ENCODE results near the gene VPS37C.

The VPS37C gene

GRCh38 chr11:61133145-61133544 lies 28.1 kb downstream of the VPS37C start:
- no peak for DNase-seq (ENCODE audit: low spot score)

GRCh38 chr11:61132646-61133045 lies 28.6 kb downstream of the VPS37C start:
- no peak for DNase-seq (ENCODE audit: low spot score)

GRCh38 chr11:61131998-61132555 lies 29.1 kb downstream of the VPS37C start:
- no peak for DNase-seq (ENCODE audit: low spot score)

DNA sequence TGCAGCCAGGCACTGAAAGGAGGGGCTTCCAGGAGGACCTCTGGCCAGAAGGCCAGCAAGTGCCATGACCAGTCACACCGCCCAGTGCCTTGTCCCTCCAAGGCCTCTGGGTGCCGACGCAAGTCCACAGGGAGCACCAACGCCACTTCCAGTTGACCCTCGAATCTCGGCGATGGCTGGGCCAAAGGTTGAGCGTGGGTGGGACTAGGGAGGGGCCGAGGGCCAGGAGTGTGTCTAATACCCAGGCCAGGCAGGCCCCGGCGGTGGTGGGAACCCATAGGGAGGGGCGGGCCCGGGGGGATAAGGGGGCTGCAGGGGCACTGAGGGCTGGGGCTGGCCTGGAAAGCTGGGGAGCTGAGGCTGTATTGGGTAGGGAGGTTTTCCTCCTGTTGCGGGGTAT lies 29.6 kb downstream of the VPS37C start:
- no peak for DNase-seq (ENCODE audit: low spot score)

DNA sequence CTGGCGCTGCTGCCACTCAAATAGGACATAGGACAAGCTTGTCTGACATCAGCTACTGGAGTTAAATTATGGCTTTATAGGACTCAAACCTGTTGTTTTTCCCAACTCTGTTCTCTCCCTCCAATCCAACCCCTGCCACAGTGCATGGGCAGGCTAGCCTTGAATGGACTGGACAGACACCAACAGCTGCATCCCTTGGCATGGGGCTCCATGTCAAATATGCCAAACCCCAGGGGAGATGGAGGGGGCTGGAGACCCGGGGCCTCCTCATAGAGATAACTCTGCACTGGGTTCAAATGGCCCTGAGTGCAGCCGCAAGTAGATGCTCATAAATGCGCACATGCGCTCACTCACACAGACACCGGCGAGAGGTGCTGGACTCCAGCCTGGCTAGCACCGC lies 30.0 kb downstream of the VPS37C start:
- no peak for DNase-seq (ENCODE audit: low spot score)

DNA sequence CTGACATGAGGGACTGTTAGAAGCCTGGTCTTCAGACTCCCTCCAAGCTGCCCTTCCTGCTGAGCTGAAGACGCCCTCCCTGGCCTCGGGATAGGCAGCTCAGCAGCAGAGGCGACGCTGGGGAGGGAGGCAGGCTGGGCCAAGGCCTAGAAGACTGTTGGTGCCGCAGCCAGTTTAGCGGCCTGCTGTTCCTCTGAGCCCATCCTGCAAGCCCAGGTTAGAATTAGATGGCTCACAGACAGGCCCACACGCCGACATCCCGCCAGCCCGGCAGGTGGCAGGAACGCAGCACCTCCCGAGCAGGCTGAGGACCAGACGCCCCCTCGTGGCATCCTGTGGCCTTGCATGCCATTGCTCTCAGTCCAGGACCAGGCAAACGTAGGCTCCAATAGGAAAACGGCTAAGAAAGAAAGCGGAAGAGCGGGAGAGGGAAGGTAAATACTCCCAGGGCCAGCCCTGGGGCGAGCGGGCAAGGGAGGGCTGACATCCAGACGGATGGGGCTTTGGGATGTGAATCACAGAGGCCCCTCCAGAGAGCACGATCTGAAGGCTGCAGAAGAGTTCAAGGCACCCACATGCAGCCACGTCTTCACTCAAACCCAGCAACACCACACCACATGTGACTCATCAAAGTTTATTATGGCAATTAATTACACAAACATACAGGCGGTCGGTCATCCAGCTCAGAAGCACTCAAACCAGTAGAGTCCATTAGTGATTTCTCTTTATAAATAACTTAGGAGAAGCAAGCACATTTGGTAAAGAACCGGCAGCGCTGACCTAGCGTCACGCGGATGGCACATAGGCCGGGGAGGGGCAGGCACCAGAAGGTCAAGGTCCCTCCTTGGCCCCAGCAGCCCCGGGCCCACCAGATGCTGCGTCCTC lies 31.3 kb downstream of the VPS37C start:
- peak; percentile 89 for DNase-seq (ENCODE audit: low spot score)

GRCh38 chr11:61128947-61129638 lies 32.1 kb downstream of the VPS37C start:
- no peak for DNase-seq (ENCODE audit: low spot score)

- DNase-seq (ENCODE audit: low spot score) = no peak
Measured at GRCh38 chr11:61127991-61128390, 33.2 kb downstream of the VPS37C start.

DNA sequence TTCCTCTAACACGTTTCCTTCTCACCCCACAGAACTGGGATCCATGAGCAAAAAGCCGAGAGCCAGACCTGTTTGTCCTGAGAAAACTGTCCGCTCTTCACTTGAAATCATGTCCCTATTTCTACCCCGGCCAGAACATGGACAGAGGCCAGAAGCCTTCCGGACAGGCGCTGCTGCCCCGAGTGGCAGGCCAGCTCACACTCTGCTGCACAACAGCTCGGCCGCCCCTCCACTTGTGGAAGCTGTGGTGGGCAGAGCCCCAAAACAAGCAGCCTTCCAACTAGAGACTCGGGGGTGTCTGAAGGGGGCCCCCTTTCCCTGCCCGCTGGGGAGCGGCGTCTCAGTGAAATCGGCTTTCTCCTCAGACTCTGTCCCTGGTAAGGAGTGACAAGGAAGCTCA lies 35.0 kb downstream of the VPS37C start:
- no peak for DNase-seq (ENCODE audit: low spot score)

- DNase-seq (ENCODE audit: low spot score) = no peak
Measured at GRCh38 chr11:61125310-61125684, 35.9 kb downstream of the VPS37C start.

DNA sequence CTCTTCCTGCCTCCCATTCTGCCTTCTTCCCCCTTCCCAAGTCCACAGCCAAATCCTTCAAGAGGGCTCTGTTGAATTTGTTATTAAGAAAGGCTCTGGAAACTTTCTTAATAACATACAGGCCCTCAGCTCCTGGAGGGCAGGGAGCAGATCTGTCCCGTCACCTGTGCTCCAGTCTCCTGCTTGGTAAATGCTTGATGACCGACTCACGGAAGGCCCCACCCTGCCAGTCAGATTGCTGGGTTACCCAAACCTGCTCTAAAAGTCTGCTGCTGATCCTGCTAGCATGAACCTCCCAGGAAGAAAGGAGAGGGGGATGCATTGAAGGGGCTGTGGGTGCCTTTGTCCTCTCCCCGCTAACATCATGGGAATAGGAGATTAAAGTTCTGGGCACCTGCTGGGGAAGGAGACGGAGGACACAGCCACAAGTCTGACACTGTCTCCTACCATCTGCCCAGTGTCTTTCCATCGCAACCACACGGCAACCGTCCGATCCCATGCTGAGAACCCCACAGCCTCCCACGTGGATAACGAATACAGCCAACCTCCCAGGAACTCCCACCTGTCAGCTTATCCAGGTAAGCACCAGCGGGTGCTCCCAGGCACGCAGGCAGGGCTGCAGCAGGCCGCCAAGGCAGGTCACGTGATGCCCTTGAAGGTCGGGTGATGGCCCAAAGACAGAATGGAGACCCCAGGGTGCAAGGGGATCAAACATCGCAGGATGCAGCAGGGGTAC lies 36.5 kb downstream of the VPS37C start:
- no peak for DNase-seq (ENCODE audit: low spot score)

DNA sequence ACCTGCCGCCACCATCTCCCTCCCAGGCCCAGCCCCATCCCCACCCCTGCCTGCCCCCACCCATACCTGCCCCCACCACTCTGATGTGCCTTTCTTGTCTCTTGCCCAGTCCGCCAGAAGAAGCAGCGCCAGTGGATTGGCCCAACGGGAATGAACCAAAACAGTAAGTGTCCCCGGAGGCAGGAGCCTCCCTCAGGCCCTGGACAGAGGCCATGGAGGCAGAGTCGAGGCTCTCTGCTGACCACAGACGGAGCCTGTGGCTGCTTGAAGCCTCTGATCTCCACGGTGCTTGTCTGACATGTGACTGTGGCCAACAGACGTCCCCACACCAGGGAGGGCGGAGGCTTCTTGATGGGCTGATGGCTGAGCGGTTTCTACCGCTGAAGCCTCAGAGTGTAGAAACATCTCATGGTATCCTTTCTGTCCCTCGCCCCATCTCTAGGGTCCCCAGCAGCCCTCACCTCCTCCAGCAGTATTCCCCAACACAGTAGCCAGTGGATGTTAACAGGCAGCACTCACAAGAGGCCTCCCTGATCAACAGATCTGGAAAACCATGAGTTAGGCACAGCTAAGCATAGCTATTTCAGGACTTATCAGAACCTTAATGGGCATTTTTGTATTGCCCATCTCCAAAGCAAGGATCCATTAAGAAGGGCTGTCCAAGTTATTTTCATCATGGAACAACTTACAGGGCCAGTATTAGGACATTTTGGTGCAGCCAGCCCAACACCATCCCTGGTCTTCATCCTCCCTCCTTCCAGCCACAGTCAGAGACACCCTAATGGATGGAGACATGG lies 37.3 kb downstream of the VPS37C start:
- no peak for DNase-seq (ENCODE audit: low spot score)

DNA sequence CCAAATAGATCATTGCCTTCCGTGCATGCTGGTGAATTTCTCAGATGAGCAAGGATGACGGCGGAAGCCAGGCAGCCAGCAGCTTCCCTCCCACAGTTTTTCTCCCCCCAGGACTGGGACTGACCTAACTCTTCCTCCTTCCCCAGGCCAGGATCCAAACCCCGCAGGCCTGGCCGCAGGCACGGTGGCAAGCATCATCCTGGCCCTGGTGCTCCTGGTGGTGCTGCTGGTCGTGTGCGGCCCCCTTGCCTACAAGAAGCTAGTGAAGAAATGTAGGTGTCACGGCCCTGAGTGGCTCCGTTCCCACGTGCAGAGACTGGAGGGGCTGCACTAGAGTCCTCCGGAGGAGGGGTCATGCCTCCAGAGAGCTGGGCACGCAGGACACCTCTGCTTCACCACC lies 38.5 kb downstream of the VPS37C start:
- no peak for DNase-seq (ENCODE audit: low spot score)

DNA sequence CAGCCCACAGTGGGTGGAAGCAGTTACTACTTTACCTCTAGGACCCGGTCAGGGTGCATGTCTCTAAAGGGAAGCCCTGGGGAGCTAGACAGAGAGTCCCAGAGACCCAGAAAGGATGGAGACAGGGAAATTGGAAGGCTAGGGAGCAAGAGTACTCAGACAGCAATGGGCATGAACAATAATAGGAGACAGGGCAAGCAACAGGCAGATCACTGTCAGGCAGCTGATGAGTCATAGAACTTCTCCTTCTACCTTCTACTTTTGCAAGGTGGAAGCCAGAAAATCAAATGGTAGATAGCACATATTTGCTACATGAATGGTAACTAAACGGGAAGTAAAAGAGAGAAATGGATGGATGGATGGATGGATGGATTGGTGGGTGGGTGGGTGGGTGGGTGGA lies 39.3 kb downstream of the VPS37C start:
- DNase-seq (ENCODE audit: low spot score) = no peak

DNA sequence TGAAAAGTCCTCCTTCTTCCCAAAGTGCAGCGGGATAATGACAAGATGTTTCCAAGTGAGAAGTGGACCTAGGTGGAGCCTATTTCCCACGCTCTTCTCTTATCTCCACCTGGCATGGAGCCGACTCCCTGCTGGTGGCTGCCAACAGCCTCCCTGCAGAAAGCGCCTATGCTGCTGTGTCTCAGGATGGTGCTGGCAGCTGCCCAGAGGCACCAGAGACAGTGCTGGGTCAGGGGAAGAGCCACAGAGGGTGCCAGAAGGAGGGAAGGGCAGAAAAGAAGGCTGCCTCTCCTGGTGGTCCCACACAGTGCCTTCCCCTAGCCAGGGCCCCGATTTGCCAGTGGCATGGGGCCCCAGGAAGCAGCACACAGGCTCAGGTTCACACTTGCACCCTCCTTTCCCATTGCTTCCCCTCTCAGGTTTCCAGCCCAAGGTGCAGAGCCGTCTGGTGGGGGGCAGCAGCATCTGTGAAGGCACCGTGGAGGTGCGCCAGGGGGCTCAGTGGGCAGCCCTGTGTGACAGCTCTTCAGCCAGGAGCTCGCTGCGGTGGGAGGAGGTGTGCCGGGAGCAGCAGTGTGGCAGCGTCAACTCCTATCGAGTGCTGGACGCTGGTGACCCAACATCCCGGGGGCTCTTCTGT lies 39.9 kb downstream of the VPS37C start:
- DNase-seq (ENCODE audit: low spot score) = no peak

GRCh38 chr11:61120706-61121191 lies 40.5 kb downstream of the VPS37C start:
- DNase-seq (ENCODE audit: low spot score) = no peak

DNA sequence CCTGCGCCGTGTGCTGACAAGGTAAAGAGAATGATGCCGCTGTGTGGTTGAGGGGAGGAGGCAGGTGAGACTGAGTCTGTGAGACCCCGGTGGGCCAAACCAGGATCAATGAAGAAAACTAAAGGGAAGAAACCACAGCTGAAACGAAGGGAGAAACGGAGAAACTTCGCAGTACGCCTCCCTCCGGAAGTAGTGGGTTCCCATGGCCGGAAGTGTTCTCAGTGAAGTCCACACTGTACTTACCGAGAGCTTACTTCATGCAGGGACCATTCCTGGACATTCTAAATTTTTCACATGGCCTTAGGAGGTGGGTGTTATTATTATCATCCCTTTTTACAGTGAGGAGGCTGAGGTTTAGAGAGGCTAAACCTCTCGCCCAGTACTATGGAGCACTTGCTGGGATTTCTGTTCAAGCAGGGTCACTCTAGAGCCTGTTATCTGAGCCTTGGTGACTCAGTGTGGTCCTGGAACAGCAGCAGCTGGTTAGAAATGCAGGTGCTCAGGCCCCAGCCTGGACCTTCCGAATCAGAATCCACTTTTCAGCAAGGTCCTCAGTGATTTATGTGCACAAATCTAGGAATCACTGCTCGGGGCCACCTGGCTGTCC lies 41.0 kb downstream of the VPS37C start:
- DNase-seq (ENCODE audit: low spot score) = no peak

DNA sequence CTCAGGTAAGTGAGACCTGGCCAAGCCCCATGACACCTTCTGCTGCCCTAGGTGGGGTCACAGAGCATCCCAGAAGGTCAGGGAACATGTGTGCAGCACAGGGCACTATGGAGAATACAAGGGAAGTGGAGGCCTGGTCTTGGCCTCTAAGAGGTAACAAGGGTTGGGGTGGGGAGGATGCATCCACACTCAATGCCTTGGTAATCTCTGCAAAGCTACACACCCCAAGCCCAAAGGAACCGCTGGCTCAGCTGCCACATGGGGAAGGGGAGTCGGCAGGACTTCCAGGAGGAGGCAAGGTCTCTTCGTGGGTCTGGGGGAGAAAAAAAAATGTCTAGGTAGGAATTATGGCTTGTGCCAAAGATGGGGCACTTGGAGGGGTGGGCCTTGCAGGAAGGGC lies 41.7 kb downstream of the VPS37C start:
- DNase-seq (ENCODE audit: low spot score) = no peak

GRCh38 chr11:61119055-61119454 lies 42.2 kb downstream of the VPS37C start:
- no peak for DNase-seq (ENCODE audit: low spot score)

DNA sequence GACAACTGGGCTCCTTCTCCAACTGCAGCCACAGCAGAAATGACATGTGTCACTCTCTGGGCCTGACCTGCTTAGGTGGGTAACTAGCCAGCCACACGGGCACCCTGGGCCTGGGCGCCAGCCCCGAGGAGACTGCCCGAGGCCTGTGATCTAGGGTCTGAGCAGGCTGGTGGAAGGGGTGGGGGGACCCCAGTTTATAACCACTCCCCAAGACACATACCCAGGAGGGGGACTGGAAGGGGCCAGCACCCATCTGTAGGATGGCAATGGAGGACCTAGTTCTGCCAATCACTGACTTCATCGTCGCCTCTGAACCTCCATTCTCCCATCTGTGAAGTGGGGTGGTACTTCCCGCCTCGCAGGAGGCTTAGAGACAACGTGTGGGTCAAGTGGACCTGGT lies 42.8 kb downstream of the VPS37C start:
- no peak for DNase-seq (ENCODE audit: low spot score)

- DNase-seq (ENCODE audit: low spot score) = no peak
Measured at GRCh38 chr11:61118004-61118403, 43.2 kb downstream of the VPS37C start.

All from kidney tubule cell (primary cell).